Stimulated activated CD4-positive, alpha-beta T cell treated with anti-CD3 and anti-CD28 coated beads, Interleukin-4, amount 100 ng/mL, for 48 hours (primary cell): Measurements from ENCODE around the gene CACNG3.
A peak's percentile ranks its signal among the peaks of the same experiment; 100 is the strongest.
"Not testable (repeated sequence)": the region's sequence is repeated elsewhere in the genome, so short reads cannot be mapped to it uniquely, and the experiment has no call there.

Experiments
- DNase-seq, 2 donors: peaks; one replicate each; pipeline ENCODE4 v3.0.0-alpha.2; 2020; ENCODE audit warnings: low read depth in 2 of 2

The CACNG3 gene

DNA sequence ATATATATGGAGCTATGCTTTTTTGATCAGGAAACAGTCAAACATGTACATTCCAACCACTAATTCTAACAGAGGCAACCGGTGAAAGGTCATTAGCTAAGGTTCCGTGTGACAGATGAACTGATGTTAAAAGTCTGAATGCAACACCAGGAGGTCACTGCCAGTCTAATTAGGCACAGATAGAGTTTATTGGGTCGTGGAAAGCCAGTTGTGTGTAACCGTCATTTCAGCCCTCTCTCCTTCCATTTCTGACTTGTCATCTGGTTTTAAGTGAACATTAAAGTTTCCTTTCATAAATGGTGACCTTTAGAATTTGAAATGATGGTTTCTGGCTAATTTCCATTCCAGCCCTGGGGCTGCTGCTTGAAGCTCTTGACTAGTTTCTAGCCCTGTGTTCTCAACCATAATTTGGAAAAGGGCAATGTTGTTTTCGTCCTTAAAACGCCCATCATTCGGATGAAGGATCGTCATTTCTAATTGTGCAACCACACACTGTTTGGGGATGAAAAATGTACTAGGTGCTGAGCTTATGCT, 23.9 kb downstream of the CACNG3 start:
- DNase-seq: no peak

- DNase-seq: no peak
These were observed 25.3 kb downstream of the CACNG3 start for GRCh38 chr16:24281466-24281865.

- no peak for DNase-seq
These were observed 26.0 kb downstream of the CACNG3 start for GRCh38 chr16:24282141-24282540.

DNA sequence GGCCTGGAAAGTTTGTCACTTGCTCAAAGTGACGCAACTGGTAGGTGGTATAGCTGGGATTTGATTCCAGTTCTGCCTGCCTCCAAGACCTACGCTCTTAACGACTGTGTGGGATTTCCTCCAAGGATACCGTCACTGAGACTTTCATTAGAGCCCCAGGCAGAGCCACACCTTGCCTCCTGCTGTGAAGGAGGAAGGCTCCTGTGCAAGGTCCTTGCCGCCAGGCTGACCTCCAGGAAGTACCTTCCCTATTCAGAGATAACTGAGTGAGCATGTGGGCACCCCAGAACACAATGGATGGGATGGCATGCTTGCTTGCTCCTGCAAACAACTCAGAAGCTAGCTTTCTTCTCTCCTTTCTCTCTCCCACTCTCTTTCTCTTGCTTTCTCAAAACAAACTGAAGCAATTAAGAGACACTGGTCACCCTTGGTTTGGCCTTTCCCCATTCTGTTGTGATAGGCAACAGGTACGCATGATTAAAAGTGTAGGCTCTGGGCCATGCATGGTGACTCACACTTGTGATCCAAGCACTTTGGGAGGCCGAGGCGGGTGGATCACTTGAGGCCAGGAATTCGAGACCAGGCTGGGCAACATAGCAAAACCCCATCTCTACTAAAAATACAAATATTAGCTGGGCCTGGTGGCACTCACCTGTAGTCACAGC, 30.7 kb downstream of the CACNG3 start:
- DNase-seq: no peak

- DNase-seq: no peak
These were observed 32.4 kb downstream of the CACNG3 start for GRCh38 chr16:24288516-24288915.

DNA sequence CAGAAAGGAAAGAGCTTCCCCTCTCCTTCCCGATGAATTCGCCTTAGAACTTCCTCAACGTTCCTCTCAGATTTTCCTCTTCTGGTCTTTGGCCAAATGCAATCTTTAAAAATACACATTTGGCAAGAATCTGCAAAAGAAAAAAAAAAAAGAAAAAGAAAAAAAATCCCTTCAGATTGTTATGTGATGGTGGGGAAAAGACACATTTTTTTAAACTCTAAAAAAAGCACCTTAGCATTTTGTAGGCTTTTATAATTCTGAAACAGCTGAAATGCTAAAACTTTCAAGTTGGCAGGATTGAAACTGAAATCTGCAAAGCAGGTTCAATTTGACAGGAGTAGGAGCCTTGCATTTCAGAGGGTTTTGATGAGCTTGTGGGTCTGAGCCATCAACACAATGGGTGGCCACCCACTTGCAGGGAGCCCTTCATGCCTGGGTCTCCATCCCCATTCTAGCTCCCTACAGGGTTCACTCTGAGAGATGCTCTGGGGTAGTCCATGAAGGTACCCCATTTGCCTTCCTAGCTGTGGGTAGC, 33.1 kb downstream of the CACNG3 start:
- DNase-seq: no peak

DNA sequence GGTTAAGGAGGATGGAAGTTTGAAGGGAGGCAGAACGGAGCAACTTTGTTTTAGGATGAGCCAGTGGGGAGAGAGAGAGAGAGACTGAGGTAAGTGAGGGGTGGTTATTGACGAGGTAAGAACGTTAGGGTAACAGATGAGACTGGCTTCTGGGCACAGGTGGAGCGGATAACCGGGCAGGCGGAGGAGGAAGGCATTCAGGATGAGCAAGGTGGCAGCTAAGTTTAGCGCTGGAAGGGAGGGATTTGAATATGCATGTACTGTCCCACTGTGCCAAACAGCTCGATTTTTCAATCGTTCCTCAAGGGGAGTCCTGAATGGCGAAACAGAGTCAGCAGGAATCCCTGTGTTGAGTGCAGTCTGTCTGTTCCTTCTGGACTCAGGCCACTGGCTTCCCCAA, 35.8 kb downstream of the CACNG3 start:
- no peak for DNase-seq

- DNase-seq: no peak
These were observed 38.0 kb downstream of the CACNG3 start for GRCh38 chr16:24294131-24294530.

- DNase-seq: no peak
These were observed 41.2 kb downstream of the CACNG3 start for GRCh38 chr16:24297375-24297774.

- no peak for DNase-seq
These were observed 42.5 kb downstream of the CACNG3 start for GRCh38 chr16:24298548-24299167.

- DNase-seq: not testable (repeated sequence)
These were observed 44.6 kb downstream of the CACNG3 start for GRCh38 chr16:24300750-24301149.

DNA sequence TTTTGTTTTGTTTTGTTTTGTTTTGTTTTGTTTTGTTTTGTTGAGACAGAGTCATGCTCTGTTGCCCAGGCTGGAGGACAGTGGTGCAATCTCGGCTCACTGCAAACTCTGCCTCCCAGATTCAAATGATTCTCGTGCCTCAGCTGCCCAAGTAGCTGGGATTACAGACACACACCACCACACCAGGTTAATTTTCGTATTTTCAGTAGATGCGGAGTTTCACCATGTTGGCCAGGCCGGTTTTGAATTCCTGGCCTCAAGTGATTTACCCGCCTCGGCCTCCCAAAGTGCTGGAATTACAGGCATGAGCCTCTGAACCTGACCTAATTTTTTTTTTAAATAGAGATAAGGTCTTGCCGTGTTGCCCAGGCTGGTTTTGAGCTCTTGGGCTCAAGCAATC, 46.5 kb downstream of the CACNG3 start:
- no peak for DNase-seq

- DNase-seq: no peak
These were observed 52.1 kb downstream of the CACNG3 start for GRCh38 chr16:24308200-24308599.

GRCh38 chr16:24309258-24310142, 53.4 kb downstream of the CACNG3 start:
- peak; percentile 44 to 54 for DNase-seq

GRCh38 chr16:24315343-24315742, 59.2 kb downstream of the CACNG3 start:
- no peak for DNase-seq

DNA sequence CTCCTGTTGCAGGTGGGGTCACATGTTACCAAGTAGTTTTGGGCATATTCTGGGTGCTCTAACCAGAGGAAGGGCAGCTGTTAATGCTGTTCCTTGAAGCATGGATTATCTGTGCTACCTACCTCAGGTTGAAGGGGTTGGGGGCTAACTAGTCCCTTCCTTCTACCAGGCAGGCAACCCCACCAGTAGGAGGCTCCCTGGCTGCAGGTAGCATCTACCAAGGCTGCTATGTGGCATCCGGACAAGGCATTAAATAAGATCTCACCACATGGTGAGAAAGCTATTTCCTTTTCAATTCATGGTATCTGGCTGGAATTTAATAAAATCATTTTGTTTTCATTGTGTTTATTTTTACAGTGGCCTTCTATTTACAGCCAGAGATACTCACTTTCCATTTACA, 62.5 kb downstream of the CACNG3 start:
- no peak for DNase-seq

DNA sequence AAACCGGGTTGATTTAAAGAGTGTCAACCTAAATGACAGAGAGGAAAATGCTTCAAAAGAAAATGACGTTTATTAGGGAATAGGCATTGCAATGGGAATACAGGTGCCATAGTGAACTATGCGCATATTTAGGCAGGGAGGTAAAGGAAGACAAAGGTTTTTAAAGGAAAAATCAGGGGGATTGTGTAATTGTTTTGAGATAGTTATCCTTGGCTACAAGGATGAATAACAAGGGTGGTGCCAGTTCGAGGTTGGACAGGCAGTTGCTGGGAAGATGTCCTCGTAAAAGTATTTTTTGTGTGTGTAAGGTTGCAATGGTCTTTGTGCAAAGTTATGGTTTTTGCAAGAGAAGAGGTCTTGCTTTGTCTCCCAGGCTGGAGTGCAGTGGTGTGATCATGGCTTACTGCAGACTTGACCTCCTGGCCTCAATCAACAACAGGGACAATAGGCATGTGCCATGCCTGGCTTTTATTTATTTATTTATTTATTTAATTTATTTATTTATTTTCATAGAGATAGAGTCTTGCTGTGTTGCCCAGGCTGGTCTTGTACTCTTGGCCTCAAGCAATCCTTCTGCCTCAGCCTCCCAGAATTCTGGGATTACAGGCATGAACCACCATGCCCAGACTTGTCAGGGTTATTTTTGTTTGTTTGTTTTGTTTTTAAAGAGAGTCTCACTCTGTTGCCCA, 63.1 kb downstream of the CACNG3 start:
- no peak for DNase-seq

DNA sequence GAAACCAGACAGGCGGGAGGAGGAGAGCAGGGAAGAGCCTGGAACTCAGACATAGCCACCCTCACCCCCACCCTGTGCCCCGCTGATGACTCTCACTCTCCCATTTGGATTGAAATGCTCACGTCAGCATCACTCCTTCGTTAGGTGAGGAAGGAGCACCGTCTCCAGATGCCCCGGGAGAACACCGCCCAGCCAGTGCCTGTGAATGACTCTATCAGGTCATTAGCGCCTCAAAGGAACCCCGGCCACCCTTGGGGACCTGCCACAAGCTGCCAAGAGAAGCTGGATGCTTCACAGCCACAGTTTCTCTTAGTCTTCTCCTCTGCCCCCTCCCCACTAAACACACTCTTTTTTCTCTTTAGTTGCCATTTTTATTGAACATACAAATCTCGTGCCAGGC, 66.0 kb downstream of the CACNG3 start:
- no peak for DNase-seq

GRCh38 chr16:24324421-24324820, 68.3 kb downstream of the CACNG3 start:
- no peak for DNase-seq

GRCh38 chr16:24328835-24329452, 72.8 kb downstream of the CACNG3 start:
- DNase-seq: no peak

DNA sequence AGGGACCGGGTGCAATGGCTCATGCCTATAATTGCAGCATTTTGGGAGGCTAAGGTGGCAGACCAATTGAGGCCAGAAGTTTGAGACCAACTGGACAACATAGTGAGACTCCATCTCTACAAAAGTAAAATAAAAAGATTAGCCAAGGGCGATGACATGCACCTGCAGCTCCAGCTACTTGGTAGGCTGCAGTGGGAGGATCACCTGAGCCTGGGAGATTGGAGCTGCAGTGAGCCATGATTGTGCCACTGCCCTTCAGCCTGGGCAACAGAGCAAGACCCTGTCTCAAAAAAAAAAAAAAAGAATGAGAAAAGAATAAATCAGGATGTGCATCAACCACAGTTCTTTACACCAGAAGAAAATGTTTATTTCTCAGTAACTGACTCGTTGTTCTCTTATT, 76.0 kb downstream of the CACNG3 start:
- no peak for DNase-seq
